Transverse colon (tissue), 4 donors: ENCODE data around the gene CTNND2. TPM values are rescaled to one million over a fixed set of nuclear protein-coding genes. Genes with fewer than 3 reads are reported as not detected.

Source experiments
- DNase-seq: peaks from one replicate; pipeline ENCODE4 v3.0.0-alpha.2; 2019
- H3K27ac ChIP-seq, 4 donors: fragments of 200-600 bp; sonication (generic); 2 replicates each; pipeline ENCODE4 v1.5.1; 2016 to 2018; ENCODE audit warnings: inconsistent platforms in 4 of 4
- H3K27me3 ChIP-seq: fragments of 200-600 bp; sonication (generic); 2 replicates; pipeline ENCODE4 v1.5.1; 2017; ENCODE audit warnings: inconsistent platforms
- H3K36me3 ChIP-seq, 4 donors: fragments of 200-600 bp; sonication (generic); 2 replicates each; pipeline ENCODE4 v1.5.1; 2017 to 2019; ENCODE audit warnings: inconsistent platforms in 4 of 4
- H3K4me1 ChIP-seq, 4 donors: fragments of 200-600 bp; sonication (generic); 2 replicates each; pipeline ENCODE4 v1.5.1; 2017 to 2020; ENCODE audit warnings: inconsistent platforms in 4 of 4
- H3K4me3 ChIP-seq, 4 donors: fragments of 200-600 bp; sonication (generic); 1 replicate in 1 of 4; 2 replicates in 3 of 4; pipeline versions ENCODE4 v1.5.1 to v1.6.1; 2017 to 2019; ENCODE audit warnings: inconsistent platforms in 4 of 4
- H3K9me3 ChIP-seq, 2 donors: fragments of 200-600 bp; sonication (generic); 2 replicates each; pipeline ENCODE4 v1.5.1; 2017 to 2019; ENCODE audit warnings: inconsistent platforms in 2 of 2
- EP300 ChIP-seq: sonication (generic); formaldehyde crosslinking; IDR thresholded peaks from one replicate; pipeline ENCODE4 v1.6.1; 2017; ENCODE audit warnings: antibody characterized with exemption, low read depth
- POLR2A ChIP-seq: fragments of 450-650 bp; IDR thresholded peaks from one replicate; pipeline ENCODE4 v1.6.1; 2016; ENCODE audit warnings: antibody characterized with exemption, mild to moderate bottlenecking, moderate library complexity
- POLR2AphosphoS5 ChIP-seq, 3 donors: sonication (generic); formaldehyde crosslinking; IDR thresholded peaks; one replicate each; pipeline ENCODE4 v1.6.1; 2016; ENCODE audit warnings: antibody characterized with exemption in 3 of 3
- WGBS, 2 donors: methylation state at CpG; one replicate each; pipeline ENCODE4 v1.1.5; 2018; ENCODE audit warnings: low coverage in 1 of 2; 5-methylcytosine and 5-hydroxymethylcytosine counted together
- in situ Hi-C, 4 donors: fragments of 200-750 bp; cut with MboI; loops; one replicate each; pipeline versions ENCODE4 v1.15.0 to v1.15.1; 2017; ENCODE audit warnings: low sequenced_read_pairs in 3 of 4, low pct_ligation_motif_present in 1 of 4, low pct_unique_long_range_greater_than_20kb in 1 of 4
- intact Hi-C: fragments of 100-400 bp; cut with DNase I; formaldehyde crosslinking; loops from one replicate; pipeline ENCODE4 v1.15.1; 2023; ENCODE audit warnings: low total_unique reads
- small RNA-seq, 4 donors: library from RNA; depleted of rRNA; stranded (forward); fragments of <200 nt; gene quantifications; one replicate each; pipeline ENCODE3, GENCODE V24; 2016
- total RNA-seq, 4 donors: library from RNA; depleted of rRNA; stranded (reverse); fragments of >200 nt; gene quantifications; one replicate each; pipeline ENCODE4 v1.1.0, GENCODE V29; 2016
- TF ChIP-seq, protein P1 (sequence below), 5 experiments: fragments of 200-600 bp in 3 of 5; fragments of 450-650 bp in 2 of 5; sonication (generic) in 3 of 5; IDR thresholded peaks; 1 replicate in 2 of 5; 2 replicates in 3 of 5; pipeline ENCODE4 v1.5.1; 2016 to 2017; ENCODE audit warnings: antibody characterized with exemption in 5 of 5, inconsistent platforms in 3 of 5, mild to moderate bottlenecking in 2 of 5, moderate library complexity in 1 of 5

CTNND2 gene
- total RNA-seq, 4 donors from 2014 or later: 1.9 to 2.1 TPM; not detected in 2

DNA sequence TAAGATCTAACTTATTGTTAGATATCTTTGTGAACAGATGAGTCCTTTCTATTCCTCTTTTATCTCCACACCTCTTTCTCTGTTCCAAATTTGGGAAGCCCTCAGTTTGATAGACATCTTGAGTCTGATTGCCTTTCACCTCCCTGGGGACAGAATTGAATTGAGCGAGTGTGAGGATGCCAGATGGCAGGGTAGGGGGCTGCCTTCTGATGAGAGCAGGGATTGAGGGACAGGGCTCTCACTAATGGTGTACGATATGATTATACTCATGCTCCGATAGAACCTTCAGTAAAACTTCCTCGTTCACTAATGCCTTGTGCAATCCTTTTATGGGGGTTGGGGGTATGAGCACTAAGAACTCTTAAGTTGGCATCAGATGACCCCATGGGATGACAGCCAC, 971.1 kb downstream of the CTNND2 start:
- no peak for DNase-seq
- Histone ChIP-seq H3K27me3 (no peaks in the 10 kb centered on the region), H3K9me3 (peaks cover 0 to 3% of the 10 kb centered on the region in 2 donors), H3K4me3 (no peak overlapping the region), H3K27ac (no peak overlapping the region), H3K4me1 (no peaks in the 10 kb centered on the region), H3K36me3 (no peaks in the 10 kb centered on the region)
- 67 to 86% methylated on average over 1 to 4 of the region's 4 CpGs for WGBS, 2 donors
- intact Hi-C loops (no loop called here), in situ Hi-C loops (no loop called here)
- TF ChIP-seq POLR2A: no peak

DNA sequence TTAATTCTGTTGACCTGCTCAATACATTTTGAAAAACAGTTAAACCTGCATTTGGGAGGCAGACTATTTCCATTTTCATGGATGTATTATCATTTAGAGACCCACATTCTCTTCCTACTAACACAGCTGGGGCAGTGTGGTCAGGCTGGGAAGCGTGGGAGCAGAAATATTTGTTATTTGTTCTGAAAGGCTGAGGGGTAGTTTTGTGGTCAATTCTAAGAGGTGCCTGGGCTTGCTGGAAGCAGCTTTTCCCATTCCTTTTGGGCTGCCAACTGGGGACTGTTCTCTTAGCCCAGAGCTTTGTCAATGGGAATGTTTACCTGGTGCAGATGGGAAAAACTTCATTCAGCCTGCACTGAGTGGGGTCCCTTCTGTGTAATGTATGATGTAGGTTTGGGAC, 971.8 kb downstream of the CTNND2 start:
- intact Hi-C loops (no loop called here), in situ Hi-C loops (no loop called here)
- Histone ChIP-seq H3K4me3 (no peak overlapping the region), H3K36me3 (no peaks in the 10 kb centered on the region), H3K9me3 (peaks cover 0 to 3% of the 10 kb centered on the region in 2 donors), H3K4me1 (no peaks in the 10 kb centered on the region), H3K27ac (no peak overlapping the region), H3K27me3 (no peaks in the 10 kb centered on the region)
- DNase-seq: no peak
- 94% methylated on average over 1 of the region's 1 CpG; no CpG with 5 or more reads in 1 of the 2 donors for WGBS, 2 donors
- TF ChIP-seq EP300: no peak
- TF ChIP-seq, protein P1, sequence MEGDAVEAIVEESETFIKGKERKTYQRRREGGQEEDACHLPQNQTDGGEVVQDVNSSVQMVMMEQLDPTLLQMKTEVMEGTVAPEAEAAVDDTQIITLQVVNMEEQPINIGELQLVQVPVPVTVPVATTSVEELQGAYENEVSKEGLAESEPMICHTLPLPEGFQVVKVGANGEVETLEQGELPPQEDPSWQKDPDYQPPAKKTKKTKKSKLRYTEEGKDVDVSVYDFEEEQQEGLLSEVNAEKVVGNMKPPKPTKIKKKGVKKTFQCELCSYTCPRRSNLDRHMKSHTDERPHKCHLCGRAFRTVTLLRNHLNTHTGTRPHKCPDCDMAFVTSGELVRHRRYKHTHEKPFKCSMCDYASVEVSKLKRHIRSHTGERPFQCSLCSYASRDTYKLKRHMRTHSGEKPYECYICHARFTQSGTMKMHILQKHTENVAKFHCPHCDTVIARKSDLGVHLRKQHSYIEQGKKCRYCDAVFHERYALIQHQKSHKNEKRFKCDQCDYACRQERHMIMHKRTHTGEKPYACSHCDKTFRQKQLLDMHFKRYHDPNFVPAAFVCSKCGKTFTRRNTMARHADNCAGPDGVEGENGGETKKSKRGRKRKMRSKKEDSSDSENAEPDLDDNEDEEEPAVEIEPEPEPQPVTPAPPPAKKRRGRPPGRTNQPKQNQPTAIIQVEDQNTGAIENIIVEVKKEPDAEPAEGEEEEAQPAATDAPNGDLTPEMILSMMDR (IDR thresholded peaks at IDR 0.05): no peak
- no peak for TF ChIP-seq POLR2A
- TF ChIP-seq POLR2AphosphoS5 (IDR thresholded peaks at IDR 0.05): no peak

DNA sequence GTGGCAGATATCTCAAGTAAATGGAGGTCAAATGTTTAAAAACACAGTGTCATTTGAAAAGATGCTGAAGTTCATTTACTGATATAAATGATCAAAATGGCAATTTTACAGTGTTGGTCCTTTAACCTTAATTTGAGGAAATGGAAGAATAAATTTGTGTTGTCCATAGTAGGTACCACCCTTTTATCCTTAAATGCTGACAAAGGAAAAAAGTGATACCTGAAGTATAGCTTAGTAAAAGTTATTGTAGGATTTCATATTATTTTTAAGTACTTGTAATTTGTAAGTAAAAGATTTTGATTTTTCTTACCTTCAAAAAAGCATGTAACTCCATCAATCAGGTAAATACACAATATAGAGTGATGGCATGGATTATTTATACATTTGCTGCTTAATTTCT, 976.6 kb downstream of the CTNND2 start:
- in situ Hi-C loops: no loop called here

DNA sequence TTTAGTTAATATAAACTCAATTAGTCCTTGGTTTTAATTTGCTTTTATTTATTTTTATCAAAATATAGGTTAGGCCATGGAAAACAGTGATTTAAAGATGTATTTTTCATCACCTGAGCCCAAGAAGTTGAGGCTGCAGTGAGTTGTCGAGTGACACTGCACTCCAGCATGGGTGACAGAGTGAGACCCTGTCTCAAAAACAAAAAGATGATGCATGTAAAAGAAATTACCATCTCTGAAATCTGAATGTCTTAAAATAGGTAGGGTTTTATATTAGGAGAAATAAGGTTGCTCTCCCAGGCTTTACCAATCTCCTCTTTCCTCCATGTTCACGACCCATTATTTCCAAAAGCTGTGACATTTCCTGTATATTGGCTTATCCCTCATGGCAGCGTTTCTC, 980.9 kb downstream of the CTNND2 start:
- intact Hi-C loops (no loop called here), in situ Hi-C loops (no loop called here)
- no peak overlapping the region for H3K27ac ChIP-seq
- no peaks in the 10 kb centered on the region for H3K27me3 ChIP-seq
- H3K9me3 ChIP-seq: peaks cover 0 to 1% of the 10 kb centered on the region in 2 donors
- no peak overlapping the region for H3K4me3 ChIP-seq
- TF ChIP-seq, protein P1 (IDR thresholded peaks at IDR 0.05): no peak
- H3K4me1 ChIP-seq: no peaks in the 10 kb centered on the region
- H3K36me3 ChIP-seq: no peaks in the 10 kb centered on the region
- 65 to 83% methylated on average over 2 to 3 of the region's 3 CpGs for WGBS, 2 donors
- no peak for DNase-seq

More for the DNA sequence above, 976.6 kb downstream of the CTNND2 start:
- DNase-seq: no peak
- Histone ChIP-seq H3K27ac (no peak overlapping the region), H3K9me3 (peaks cover 0 to 3% of the 10 kb centered on the region in 2 donors), H3K27me3 (no peaks in the 10 kb centered on the region), H3K36me3 (no peaks in the 10 kb centered on the region), H3K4me1 (no peaks in the 10 kb centered on the region), H3K4me3 (no peak overlapping the region)
- intact Hi-C loops: no loop called here
- TF ChIP-seq POLR2AphosphoS5 (IDR thresholded peaks at IDR 0.05): no peak
- no peak for TF ChIP-seq POLR2A
- TF ChIP-seq, protein P1 (IDR thresholded peaks at IDR 0.05): no peak
- no peak for TF ChIP-seq EP300

Small RNA genes lying within 50 kb of the gene (small RNA-seq; reads per million reads assigned to genes)
- 0 reads per million in 4 donors for gene RNU6-429P
